Amygdala (tissue), 56 donors: ENCODE data around the gene SPDYE1.
"Not testable (repeated sequence)": the region's sequence is repeated elsewhere in the genome, so short reads cannot be mapped to it uniquely, and the experiment has no call there.

Source experiments
- DNase-seq, 56 donors: peaks; one replicate each; lab custom pipeline; 2025; lab: John Stamatoyannopoulos, UW

The SPDYE1 gene

GRCh38 chr7:44039800-44040492, 42.2 kb downstream of the SPDYE1 start:
- DNase-seq = not testable (repeated sequence)

GRCh38 chr7:44040493-44040891, 42.8 kb downstream of the SPDYE1 start:
- DNase-seq = peak in 3 of 56 donors; percentile 25 to 43 (median 43)

GRCh38 chr7:44042221-44042620, 44.5 kb downstream of the SPDYE1 start:
- no peak for DNase-seq

DNA sequence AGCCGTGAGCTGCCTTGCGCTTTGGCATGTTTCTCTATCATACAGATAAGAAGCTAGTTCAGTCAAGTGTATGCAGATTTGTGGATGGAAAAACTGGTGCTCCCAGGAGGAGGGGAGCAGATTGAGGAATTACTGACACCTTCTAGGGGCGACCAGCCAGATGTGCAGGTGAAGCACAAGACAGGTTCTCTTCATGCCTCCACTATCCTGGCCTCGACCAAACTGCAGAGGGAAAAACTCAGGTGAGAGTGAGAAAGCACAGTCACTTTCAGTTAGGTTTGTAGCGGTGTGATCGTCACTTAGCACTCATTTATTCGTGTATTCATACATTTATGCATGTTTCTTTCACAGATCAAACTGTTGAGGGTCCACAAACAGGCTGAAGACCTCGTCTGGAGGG, 46.2 kb downstream of the SPDYE1 start:
- DNase-seq = no peak

GRCh38 chr7:44044315-44045225, 46.9 kb downstream of the SPDYE1 start, which contains the start of gene DBNL:
DBNL (plus strand) TSS chr7:44044702; CDS start chr7:44044738, 36 bp downstream.
- DNase-seq = peak; percentile 33 to 98 (median 91)

GRCh38 chr7:44045226-44046014, 47.7 kb downstream of the SPDYE1 start:
- DNase-seq = no peak

DNA sequence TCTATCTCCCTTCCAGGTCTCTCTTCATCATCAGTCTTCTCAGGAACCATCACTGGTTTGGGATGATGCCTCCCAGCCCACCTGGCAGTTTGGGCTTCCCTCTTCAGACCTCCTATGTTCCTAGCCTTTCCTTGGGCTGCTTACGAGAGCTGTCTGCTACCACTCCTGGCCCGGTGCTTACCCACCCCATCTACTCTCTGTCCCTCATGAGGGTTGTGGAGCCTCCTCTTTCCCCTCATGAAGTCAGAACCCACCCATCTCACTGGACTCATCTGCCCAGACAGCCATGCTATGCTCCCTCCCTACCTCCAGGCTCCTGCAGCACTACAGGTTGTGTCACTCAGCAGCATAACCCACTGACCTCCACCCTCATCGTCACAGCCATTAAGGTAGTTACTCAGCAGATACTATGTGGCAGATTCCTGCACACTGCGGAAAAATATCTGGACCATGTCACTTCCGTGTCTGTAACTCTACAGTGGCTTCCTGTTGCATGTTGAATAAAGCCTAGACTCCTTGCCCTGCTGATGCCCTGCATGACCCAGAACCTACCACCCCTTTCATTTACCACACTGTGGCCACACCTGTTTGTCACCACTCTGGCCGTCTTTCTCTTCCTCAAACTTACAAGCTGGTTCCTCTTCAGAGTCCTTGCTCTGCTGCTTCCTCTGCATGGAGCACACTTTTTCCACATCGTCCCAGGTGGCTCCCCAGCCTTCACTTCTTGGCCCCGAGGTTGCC, 48.8 kb downstream of the SPDYE1 start:
- DNase-seq = no peak

GRCh38 chr7:44048031-44048795, 50.5 kb downstream of the SPDYE1 start:
- no peak for DNase-seq

- no peak for DNase-seq
Measured at GRCh38 chr7:44050121-44050914, 52.6 kb downstream of the SPDYE1 start.

GRCh38 chr7:44050915-44051560, 53.3 kb downstream of the SPDYE1 start:
- DNase-seq = no peak

GRCh38 chr7:44051611-44052220, 54.0 kb downstream of the SPDYE1 start:
- no peak for DNase-seq

- no peak for DNase-seq
Measured at GRCh38 chr7:44052771-44053365, 55.2 kb downstream of the SPDYE1 start.

DNA sequence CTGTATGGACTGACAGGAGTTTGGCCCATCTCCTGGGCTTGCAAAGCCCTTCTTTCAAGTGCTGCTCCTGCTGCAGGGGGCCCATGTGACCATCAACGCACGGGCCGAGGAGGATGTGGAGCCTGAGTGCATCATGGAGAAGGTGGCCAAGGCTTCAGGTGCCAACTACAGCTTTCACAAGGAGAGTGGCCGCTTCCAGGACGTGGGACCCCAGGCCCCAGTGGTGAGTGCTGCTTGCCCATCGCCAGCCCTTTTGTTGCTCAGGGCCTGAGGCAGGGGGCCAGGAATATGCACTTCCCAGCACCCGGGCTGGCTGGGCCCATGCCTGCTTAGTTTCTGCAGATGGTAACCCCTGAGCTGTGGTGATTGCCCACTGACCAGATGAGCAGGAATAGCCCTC, 59.0 kb downstream of the SPDYE1 start:
- no peak for DNase-seq

DNA sequence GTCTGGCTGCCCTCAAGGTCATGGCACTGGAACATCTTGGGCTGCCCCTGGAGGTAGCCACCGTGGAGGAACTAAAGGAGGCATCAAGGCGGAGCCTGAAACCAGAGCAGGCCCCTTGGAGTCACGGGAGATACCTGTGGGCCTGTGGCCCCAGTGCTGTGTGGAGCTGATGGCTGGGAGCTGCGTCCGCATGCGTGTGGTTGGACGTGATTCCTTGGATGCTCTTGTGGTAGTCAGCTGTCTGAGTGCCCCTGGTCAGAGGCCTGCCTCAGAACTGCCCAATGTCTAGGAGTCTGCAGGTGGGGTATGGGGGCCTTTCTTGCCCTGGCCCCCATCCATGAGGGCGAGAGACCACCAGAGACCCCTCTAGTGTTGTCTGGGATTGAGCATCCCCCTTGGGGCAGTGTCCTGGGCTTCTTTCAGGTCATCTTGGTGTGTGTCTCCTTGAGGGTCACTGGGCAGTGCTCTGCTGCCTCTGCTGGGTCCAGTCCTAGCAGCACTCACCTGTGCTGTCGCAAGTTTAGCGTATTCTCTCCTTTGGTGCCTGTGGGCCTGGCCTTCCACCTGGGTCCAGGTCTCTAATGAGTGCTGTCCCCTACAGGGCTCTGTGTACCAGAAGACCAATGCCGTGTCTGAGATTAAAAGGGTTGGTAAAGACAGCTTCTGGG, 59.6 kb downstream of the SPDYE1 start:
- DNase-seq = no peak

GRCh38 chr7:44057849-44058758, 60.4 kb downstream of the SPDYE1 start:
- no peak for DNase-seq
